BLaER1 treated with 17β-estradiol and CSF1 and Interleukin-3, amounts not matched to agents 10 nM and 100 nM (cell line): ENCODE results near the gene MAGI1.

Experiments
- H3K27ac ChIP-seq, 11 experiments: shearing (Covaris generic); formaldehyde crosslinking; 2 replicates each; pipeline ENCODE4 v1.8.1; 2022
- H3K27me3 ChIP-seq, 11 experiments: shearing (Covaris generic); formaldehyde crosslinking; 2 replicates each; pipeline ENCODE4 v1.8.1; 2022
- H3K36me3 ChIP-seq, 11 experiments: shearing (Covaris generic); formaldehyde crosslinking; 2 replicates each; pipeline ENCODE4 v1.8.1; 2022
- H3K4me1 ChIP-seq, 10 experiments: shearing (Covaris generic); formaldehyde crosslinking; 2 replicates each; pipeline ENCODE4 v1.8.1; 2022
- H3K4me2 ChIP-seq, 11 experiments: shearing (Covaris generic); formaldehyde crosslinking; 2 replicates each; pipeline ENCODE4 v1.8.1; 2022
- H3K4me3 ChIP-seq, 10 experiments: shearing (Covaris generic); formaldehyde crosslinking; 2 replicates each; pipeline ENCODE4 v1.8.1; 2022
- H3K9ac ChIP-seq, 11 experiments: shearing (Covaris generic); formaldehyde crosslinking; 2 replicates each; pipeline ENCODE4 v1.8.1; 2022
- H3K9me3 ChIP-seq, 11 experiments: shearing (Covaris generic); formaldehyde crosslinking; replicated peaks in 1 of 11; 2 replicates each; pipeline ENCODE4 v1.8.1; 2022
- H4K20me1 ChIP-seq, 11 experiments: shearing (Covaris generic); formaldehyde crosslinking; 2 replicates each; pipeline ENCODE4 v1.8.1; 2022
- Cebpa-rat ChIP-seq, 11 experiments: shearing (Covaris generic); IDR thresholded peaks; 2 replicates each; pipeline ENCODE4 v1.8.1; 2022

MAGI1 gene

GRCh38 chr3:65814845-65815578, 223.7 kb downstream of the MAGI1 start:
- no peak overlapping the region for H3K9ac ChIP-seq
- H3K4me2 ChIP-seq = no peak overlapping the region
- H3K9me3 ChIP-seq = no peaks in the 10 kb centered on the region
- no peak overlapping the region for H3K4me3 ChIP-seq
- no peaks in the 10 kb centered on the region for H3K36me3 ChIP-seq
- no peaks in the 10 kb centered on the region for H3K27me3 ChIP-seq
- no peaks in the 10 kb centered on the region for H4K20me1 ChIP-seq
- no peak for TF ChIP-seq Cebpa-rat (IDR thresholded peaks at IDR 0.05)
- no peak overlapping the region for H3K27ac ChIP-seq
- no peaks in the 10 kb centered on the region for H3K4me1 ChIP-seq

DNA sequence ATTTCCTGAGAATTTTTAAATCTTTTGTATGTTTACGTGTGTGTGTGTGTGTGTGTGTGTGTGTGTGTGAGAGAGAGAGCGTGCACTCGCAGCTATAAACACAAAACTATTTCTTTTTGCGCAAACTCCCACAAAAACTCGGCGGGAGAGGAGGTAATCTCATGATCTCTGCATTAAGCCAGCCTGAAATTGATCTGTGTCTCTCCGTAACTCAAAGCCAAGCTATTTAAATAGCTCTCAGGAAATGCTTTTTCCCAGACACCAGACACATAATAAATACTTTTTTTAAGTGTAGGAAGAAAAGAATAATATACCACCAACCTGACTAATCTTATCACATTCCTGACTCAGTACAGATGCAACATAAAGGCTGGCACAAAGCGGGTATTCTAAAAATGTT, 226.8 kb downstream of the MAGI1 start:
- Histone ChIP-seq H3K4me1 (no peaks in the 10 kb centered on the region), H3K27ac (no peak overlapping the region), H3K36me3 (no peaks in the 10 kb centered on the region), H3K4me2 (no peak overlapping the region), H3K9me3 (no peaks in the 10 kb centered on the region), H3K4me3 (no peak overlapping the region), H3K27me3 (no peaks in the 10 kb centered on the region), H3K9ac (no peak overlapping the region), H4K20me1 (no peaks in the 10 kb centered on the region)
- TF ChIP-seq Cebpa-rat (IDR thresholded peaks at IDR 0.05) = no peak

DNA sequence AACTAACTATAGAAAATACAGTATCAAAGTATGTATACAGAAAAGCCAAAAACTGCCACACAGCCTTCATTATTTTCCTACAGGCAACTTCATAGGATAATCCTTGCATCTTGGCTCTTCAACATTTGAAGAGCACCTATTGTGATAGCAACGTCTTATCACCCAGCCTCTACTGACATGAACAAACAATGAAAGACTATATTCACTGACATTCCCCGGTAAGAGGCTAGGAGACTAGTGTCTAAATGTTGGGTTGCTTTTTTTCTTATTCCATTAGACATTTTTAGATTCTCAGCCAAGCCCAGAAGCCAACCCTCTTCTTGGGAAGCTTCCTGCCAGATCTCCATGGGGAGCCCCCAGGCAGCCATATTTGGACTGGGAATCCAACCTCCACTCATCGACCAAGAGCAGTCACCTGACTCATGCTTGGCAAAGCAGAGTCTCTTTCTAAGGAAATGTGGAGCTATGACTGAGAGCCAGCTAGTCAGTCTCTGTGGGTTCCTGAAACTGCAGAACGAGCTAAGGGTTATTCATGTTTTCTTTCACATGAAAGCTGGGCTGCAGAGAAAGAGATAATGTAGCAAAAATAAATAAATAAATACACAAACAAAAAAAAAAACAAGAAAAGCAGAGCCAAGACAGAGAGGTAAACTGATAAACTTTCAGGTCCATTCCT, 227.5 kb downstream of the MAGI1 start:
- H4K20me1 ChIP-seq = no peaks in the 10 kb centered on the region
- H3K27me3 ChIP-seq = no peaks in the 10 kb centered on the region
- no peak overlapping the region for H3K4me3 ChIP-seq
- TF ChIP-seq Cebpa-rat (IDR thresholded peaks at IDR 0.05) = no peak
- H3K27ac ChIP-seq = no peak overlapping the region
- no peaks in the 10 kb centered on the region for H3K36me3 ChIP-seq
- H3K4me2 ChIP-seq = no peak overlapping the region
- H3K9me3 ChIP-seq = peaks cover 0 to 5% (median 0%) of the 10 kb centered on the region in 11 experiments; a peak in 5 of 22 replicates
- no peak overlapping the region for H3K9ac ChIP-seq
- H3K4me1 ChIP-seq = no peaks in the 10 kb centered on the region

DNA sequence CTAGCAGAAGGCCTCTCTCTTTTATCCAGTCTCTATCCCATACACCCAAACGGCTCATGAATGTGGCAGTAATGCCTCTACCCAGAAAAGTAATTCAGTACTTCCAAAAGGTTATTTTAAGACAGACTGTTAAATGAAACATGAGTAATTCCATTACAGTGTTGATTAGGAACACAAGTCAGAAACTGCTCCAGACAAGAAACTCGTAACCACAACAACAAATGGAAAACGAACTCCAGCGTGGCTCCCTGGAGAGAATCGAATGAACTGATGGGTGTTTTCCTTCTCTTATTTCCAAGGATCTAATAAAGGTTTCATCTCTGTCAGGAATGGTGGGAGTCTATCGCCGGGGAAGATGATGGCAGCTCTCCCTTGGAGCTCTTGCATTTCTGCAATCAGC, 228.4 kb downstream of the MAGI1 start:
- Histone ChIP-seq H4K20me1 (no peaks in the 10 kb centered on the region), H3K4me2 (no peak overlapping the region)

DNA sequence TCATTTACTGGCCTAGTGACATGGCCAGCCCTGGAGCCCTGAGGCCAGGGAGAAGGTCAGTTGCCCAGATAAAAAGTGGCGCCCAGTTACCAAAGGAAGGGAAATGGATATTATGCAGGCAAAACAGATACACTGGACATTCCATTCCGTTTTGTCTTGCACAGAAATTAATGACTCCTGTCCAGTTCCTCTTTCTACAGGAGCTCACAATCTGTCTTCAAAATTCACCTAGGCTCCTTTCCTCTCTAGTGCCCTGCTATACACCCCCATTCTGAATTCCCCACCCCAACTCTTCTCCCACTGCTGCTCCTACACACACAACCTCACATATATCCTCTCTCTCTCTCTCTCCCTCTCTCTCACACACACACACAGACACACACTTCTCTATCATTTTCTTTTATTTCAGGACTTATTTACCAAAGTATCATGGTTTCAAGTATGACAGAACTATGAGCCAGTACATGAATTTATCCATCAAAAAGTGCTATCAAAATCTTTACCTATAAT, 229.0 kb downstream of the MAGI1 start:
- H3K36me3 ChIP-seq = no peaks in the 10 kb centered on the region
- H4K20me1 ChIP-seq = no peaks in the 10 kb centered on the region
- no peak for TF ChIP-seq Cebpa-rat (IDR thresholded peaks at IDR 0.05)
- no peaks in the 10 kb centered on the region for H3K4me1 ChIP-seq
- H3K27ac ChIP-seq = no peak overlapping the region
- no peak overlapping the region for H3K4me3 ChIP-seq
- peaks cover 0 to 15% (median 10%) of the 10 kb centered on the region in 11 experiments; a peak in 11 of 22 replicates for H3K9me3 ChIP-seq
- no peak overlapping the region for H3K9ac ChIP-seq
- H3K4me2 ChIP-seq = no peak overlapping the region
- no peaks in the 10 kb centered on the region for H3K27me3 ChIP-seq

More for the DNA sequence above, 228.4 kb downstream of the MAGI1 start:
- H3K9ac ChIP-seq = no peak overlapping the region
- peaks cover 0 to 13% (median 7%) of the 10 kb centered on the region in 11 experiments; a peak in 11 of 22 replicates for H3K9me3 ChIP-seq
- no peaks in the 10 kb centered on the region for H3K27me3 ChIP-seq
- TF ChIP-seq Cebpa-rat (IDR thresholded peaks at IDR 0.05) = no peak
- H3K4me3 ChIP-seq = no peak overlapping the region
- no peaks in the 10 kb centered on the region for H3K36me3 ChIP-seq
- no peak overlapping the region for H3K27ac ChIP-seq
- no peaks in the 10 kb centered on the region for H3K4me1 ChIP-seq

GRCh38 chr3:65808824-65809223, 229.9 kb downstream of the MAGI1 start:
- Histone ChIP-seq H3K36me3 (no peaks in the 10 kb centered on the region), H4K20me1 (no peaks in the 10 kb centered on the region), H3K27ac (no peak overlapping the region), H3K9ac (no peak overlapping the region), H3K27me3 (no peaks in the 10 kb centered on the region), H3K4me1 (no peaks in the 10 kb centered on the region), H3K9me3 (peaks cover 0 to 15% (median 10%) of the 10 kb centered on the region in 11 experiments; a peak in 11 of 22 replicates), H3K4me3 (no peak overlapping the region), H3K4me2 (no peak overlapping the region)
- TF ChIP-seq Cebpa-rat (IDR thresholded peaks at IDR 0.05) = no peak

- H4K20me1 ChIP-seq = no peaks in the 10 kb centered on the region
- TF ChIP-seq Cebpa-rat (IDR thresholded peaks at IDR 0.05) = no peak
- no peaks in the 10 kb centered on the region for H3K27me3 ChIP-seq
- H3K9me3 ChIP-seq = peaks cover 0 to 15% (median 10%) of the 10 kb centered on the region in 11 experiments; a peak in 11 of 22 replicates
- H3K27ac ChIP-seq = no peak overlapping the region
- no peak overlapping the region for H3K9ac ChIP-seq
- no peaks in the 10 kb centered on the region for H3K36me3 ChIP-seq
- no peaks in the 10 kb centered on the region for H3K4me1 ChIP-seq
- no peak overlapping the region for H3K4me2 ChIP-seq
- no peak overlapping the region for H3K4me3 ChIP-seq
These were observed 230.3 kb downstream of the MAGI1 start for GRCh38 chr3:65808407-65808806.

DNA sequence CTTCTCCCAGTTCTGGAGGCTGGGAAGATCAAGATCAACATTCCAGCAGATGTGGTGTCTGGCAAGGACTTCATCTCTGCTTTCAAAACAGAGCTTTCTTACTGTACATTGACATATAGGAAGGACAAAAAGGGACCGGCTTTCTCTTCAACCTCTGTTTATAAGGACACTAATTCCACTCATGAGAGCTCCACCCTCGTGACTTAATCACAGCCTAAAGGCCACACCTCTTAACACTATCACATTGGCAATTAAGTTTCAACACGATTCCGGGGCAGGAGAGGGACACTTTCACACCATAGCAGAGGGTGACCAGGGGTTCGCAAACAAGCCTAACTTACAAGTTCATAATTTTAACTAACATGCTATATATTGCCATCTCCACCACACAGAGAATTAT, 231.5 kb downstream of the MAGI1 start:
- H3K27me3 ChIP-seq = no peaks in the 10 kb centered on the region
- no peaks in the 10 kb centered on the region for H3K36me3 ChIP-seq
- H3K9ac ChIP-seq = no peak overlapping the region
- peaks cover 0 to 15% (median 10%) of the 10 kb centered on the region in 11 experiments; a peak in 11 of 22 replicates for H3K9me3 ChIP-seq
- H3K4me1 ChIP-seq = no peaks in the 10 kb centered on the region
- no peaks in the 10 kb centered on the region for H4K20me1 ChIP-seq
- TF ChIP-seq Cebpa-rat (IDR thresholded peaks at IDR 0.05) = no peak
- no peak overlapping the region for H3K4me2 ChIP-seq
- H3K4me3 ChIP-seq = no peak overlapping the region
- no peak overlapping the region for H3K27ac ChIP-seq

- Histone ChIP-seq H3K4me3 (no peak overlapping the region), H3K27me3 (no peaks in the 10 kb centered on the region), H3K9me3 (peaks cover 0 to 15% (median 10%) of the 10 kb centered on the region in 11 experiments; a peak in 11 of 22 replicates), H3K27ac (no peak overlapping the region), H3K4me1 (no peaks in the 10 kb centered on the region), H3K9ac (no peak overlapping the region), H3K4me2 (no peak overlapping the region), H3K36me3 (no peaks in the 10 kb centered on the region), H4K20me1 (no peaks in the 10 kb centered on the region)
- no peak for TF ChIP-seq Cebpa-rat (IDR thresholded peaks at IDR 0.05)
These were observed 232.1 kb downstream of the MAGI1 start for GRCh38 chr3:65806600-65806999.
